HepG2 (cell line): Measurements from ENCODE around the gene NPBWR2. TPM values are rescaled to one million over a fixed set of nuclear protein-coding genes. Genes with fewer than 3 reads are reported as not detected.

Experiments
- ASH2L ChIP-seq: fragments of 300-600, 200-600 bp; sonication (generic); IDR thresholded peaks from 2 replicates; pipeline ENCODE4 v1.7.0; 2017; ENCODE audit warnings: low read depth, mild to moderate bottlenecking, moderate library complexity, mixed read lengths, low read length; ENCODE audit not compliant: insufficient read length
- EEA1 ChIP-seq: sonication (generic); formaldehyde crosslinking; IDR thresholded peaks from 2 replicates; pipeline ENCODE4 v1.5.1; 2020; ENCODE audit warnings: mild to moderate bottlenecking, missing genetic modification reagents, borderline replicate concordance
- EED ChIP-seq: sonication (generic); formaldehyde crosslinking; IDR thresholded peaks from 2 replicates; pipeline ENCODE4 v1.5.0; 2020; ENCODE audit warnings: mild to moderate bottlenecking, missing genetic modification reagents
- FLYWCH1 ChIP-seq: sonication (generic); formaldehyde crosslinking; IDR thresholded peaks from 2 replicates; pipeline ENCODE4 v1.8.1; 2023; ENCODE audit warnings: mild to moderate bottlenecking, missing genetic modification reagents
- GMEB1 ChIP-seq: sonication (generic); formaldehyde crosslinking; IDR thresholded peaks from 2 replicates; pipeline ENCODE4 v1.5.1; 2020; ENCODE audit warnings: missing genetic modification reagents, mild to moderate bottlenecking, borderline replicate concordance
- HIVEP1 ChIP-seq: sonication (generic); formaldehyde crosslinking; IDR thresholded peaks from 2 replicates; pipeline ENCODE4 v1.4.0; 2020; ENCODE audit warnings: mild to moderate bottlenecking, missing genetic modification reagents
- HOXA3 ChIP-seq: sonication (generic); formaldehyde crosslinking; IDR thresholded peaks from 2 replicates; pipeline ENCODE4 v1.5.0; 2020; ENCODE audit warnings: missing genetic modification reagents
- HOXA5 ChIP-seq: sonication (generic); formaldehyde crosslinking; IDR thresholded peaks from 2 replicates; pipeline ENCODE4 v1.4.0; 2020; ENCODE audit warnings: missing genetic modification reagents
- KDM4B ChIP-seq: sonication (generic); formaldehyde crosslinking; IDR thresholded peaks from 2 replicates; pipeline ENCODE4 v1.4.0; 2020; ENCODE audit warnings: missing genetic modification reagents
- KDM6A ChIP-seq: IDR thresholded peaks from 2 replicates; pipeline ENCODE4 v1.6.1; 2016; ENCODE audit warnings: low read depth
- MXD3 ChIP-seq: IDR thresholded peaks from 2 replicates; pipeline ENCODE4 v1.6.1; 2016; ENCODE audit warnings: mild to moderate bottlenecking, missing biosample characterization, missing genetic modification reagents
- NFIC ChIP-seq: IDR thresholded peaks from 2 replicates; pipeline ENCODE4 v1.6.1; 2012; ENCODE audit warnings: mild to moderate bottlenecking, low read length, inconsistent platforms
- NONO ChIP-seq, 2 experiments: fragments of 450-650 bp in 1 of 2; sonication (generic) in 1 of 2; formaldehyde crosslinking in 1 of 2; IDR thresholded peaks in 1 of 2; conservative IDR thresholded peaks in 1 of 2; 2 replicates each; pipeline versions ENCODE4 v1.6.1 to v1.8.0; 2017 to 2022; ENCODE audit warnings: mild to moderate bottlenecking in 1 of 2, missing genetic modification reagents in 1 of 2, moderate library complexity in 1 of 2
- NR0B2 ChIP-seq: sonication (generic); formaldehyde crosslinking; IDR thresholded peaks from 2 replicates; pipeline ENCODE4 v1.4.0; 2020; ENCODE audit warnings: mild to moderate bottlenecking, missing genetic modification reagents
- NR3C1 ChIP-seq: sonication (generic); formaldehyde crosslinking; IDR thresholded peaks from 2 replicates; pipeline ENCODE4 v1.4.0; 2020; ENCODE audit warnings: missing genetic modification reagents
- RXRB ChIP-seq: IDR thresholded peaks from 2 replicates; pipeline ENCODE4 v1.6.1; 2016; ENCODE audit warnings: borderline replicate concordance, missing genetic modification reagents, missing compliant biosample characterization
- SKI ChIP-seq: fragments of 450-650 bp; IDR thresholded peaks from one replicate; pipeline ENCODE4 v1.6.1; 2018; ENCODE audit warnings: mild to moderate bottlenecking; ENCODE audit not compliant: partially characterized antibody
- STAG1 ChIP-seq: sonication (generic); formaldehyde crosslinking; IDR thresholded peaks from 2 replicates; pipeline ENCODE4 v1.4.0; 2020; ENCODE audit warnings: missing genetic modification reagents
- SYNCRIP ChIP-seq: fragments of 200-400 bp; formaldehyde crosslinking; IDR thresholded peaks from 2 replicates; pipeline ENCODE4 v1.6.1; 2018; ENCODE audit warnings: mild to moderate bottlenecking, low read depth, low read length; ENCODE audit not compliant: insufficient read depth
- ZBTB34 ChIP-seq: sonication (generic); formaldehyde crosslinking; IDR thresholded peaks from 2 replicates; pipeline ENCODE4 v1.8.0; 2022; ENCODE audit warnings: mild to moderate bottlenecking, missing genetic modification reagents
- ZFP82 ChIP-seq: sonication (generic); formaldehyde crosslinking; IDR thresholded peaks from 2 replicates; pipeline ENCODE4 v1.5.1; 2020; ENCODE audit warnings: mild to moderate bottlenecking, missing genetic modification reagents, borderline replicate concordance
- ZNF552 ChIP-seq: sonication (generic); formaldehyde crosslinking; IDR thresholded peaks from 2 replicates; pipeline ENCODE4 v1.9.0; 2022; ENCODE audit warnings: missing genetic modification reagents, mild to moderate bottlenecking, borderline replicate concordance
- ZNF790 ChIP-seq: sonication (generic); formaldehyde crosslinking; IDR thresholded peaks from 2 replicates; pipeline ENCODE4 v1.8.0; 2022; ENCODE audit warnings: missing genetic modification reagents, mild to moderate bottlenecking, borderline replicate concordance
- ZNF839 ChIP-seq: sonication (generic); formaldehyde crosslinking; IDR thresholded peaks from 2 replicates; pipeline ENCODE4 v1.4.0; 2020; ENCODE audit warnings: missing genetic modification reagents, mild to moderate bottlenecking, borderline replicate concordance
- polyA plus RNA-seq, 8 experiments: library from polyadenylated mRNA; depleted of rRNA in 3 of 8; stranded (reverse) in 7 of 8; unstranded in 1 of 8; fragments of >200 nt; fragmentation: Illumina TruSeq in 4 of 8; extraction: Trizol in 4 of 8; gene quantifications; 2 replicates each; pipeline versions ENCODE4 v1.2.1 to v1.2.3, GENCODE V29; 2011 to 2016; ENCODE audit warnings: low read depth in 4 of 8, missing spikeins in 1 of 8, mixed read lengths in 1 of 8; ENCODE audit not compliant: insufficient read depth in 1 of 8
- total RNA-seq, 5 experiments: library from RNA; depleted of rRNA; stranded (reverse); fragments of >200 nt; fragmentation: Illumina TruSeq; extraction: Trizol; gene quantifications; 2 replicates each; pipeline ENCODE4 v1.2.3, GENCODE V29; 2016; ENCODE audit warnings: low read depth in 1 of 5

Gene NPBWR2
- total and polyA plus RNA-seq, 2 of the 13 experiments (the other 11 are each of a cell fraction or from before 2014, with no cell fraction given), result not detected

- peak; percentile 37 for TF ChIP-seq ASH2L
- no peak for TF ChIP-seq ZBTB34 (CRISPR knock-in tag)
- TF ChIP-seq NONO (IDR thresholded peaks at IDR 0.05), result no peak
- TF ChIP-seq NONO (CRISPR knock-in tag; conservative IDR thresholded peaks at IDR 0.05), result 0 out of 2 replicates have a peak, but pooled peaks have one; percentile 38
- peak; percentile 63; the same call in 1 of the 2 replicates for TF ChIP-seq EEA1 (CRISPR knock-in tag)
- 0 out of 2 replicates have a peak, but pooled peaks have one; percentile 43 for TF ChIP-seq HIVEP1
- peak; percentile 27; the same call in 1 of the 2 replicates for TF ChIP-seq KDM4B (CRISPR knock-in tag)
- TF ChIP-seq NFIC, result no peak
- TF ChIP-seq EED, result no peak
- no peak; the same call in 1 of the 2 replicates for TF ChIP-seq ZNF790
- TF ChIP-seq ZFP82 (CRISPR knock-in tag), result 0 out of 2 replicates have a peak, but pooled peaks have one; percentile 50
- peak; percentile 22; the same call in 1 of the 2 replicates for TF ChIP-seq HOXA3 (CRISPR knock-in tag)
- peak; percentile 80; the same call in 1 of the 2 replicates for TF ChIP-seq MXD3 (CRISPR knock-in tag)
- TF ChIP-seq FLYWCH1, result 0 out of 2 replicates have a peak, but pooled peaks have one; percentile 45
- no peak for TF ChIP-seq KDM6A (CRISPR knock-in tag)
- no peak for TF ChIP-seq STAG1 (CRISPR knock-in tag)
- peak; percentile 47 for TF ChIP-seq SKI
- no peak for TF ChIP-seq RXRB (CRISPR knock-in tag)
- 0 out of 2 replicates have a peak, but pooled peaks have one; percentile 86 for TF ChIP-seq ZNF552 (CRISPR knock-in tag)
- TF ChIP-seq SYNCRIP, result no peak
- peak; percentile 58; the same call in 1 of the 2 replicates for TF ChIP-seq HOXA5 (CRISPR knock-in tag)
- no peak for TF ChIP-seq NR0B2 (CRISPR knock-in tag)
- TF ChIP-seq NR3C1 (CRISPR knock-in tag), result no peak
- TF ChIP-seq GMEB1, result no peak
- TF ChIP-seq ZNF839, result no peak
Measured at GRCh38 chr20:64079273-64080012, 27.9 kb downstream of the NPBWR2 start, which contains the start of gene RGS19 (continued).
